A549 (cell line): ENCODE results near the gene BCL2. TPM values are rescaled to one million over a fixed set of nuclear protein-coding genes. Genes with fewer than 3 reads are reported as not detected.

Experiments
- ATAC-seq, 2 experiments: fragments of 200-7000 bp in 1 of 2; fragments of >200 bp in 1 of 2; cut with Nextera tagmentation in 1 of 2; cut with Tn5 transposase in 1 of 2; 3 replicates each; pipeline versions ENCODE4 v1.8.0 to v1.9.1; 2018 to 2020; ENCODE audit warnings: mild to moderate bottlenecking in 1 of 2, moderate library complexity in 1 of 2
- CTCF ChIA-PET: fragments of 300-600 bp; sonication (Branson Sonifier 250); formaldehyde crosslinking; extraction: SDS; loops from one replicate; lab custom pipeline; 2021; ENCODE audit warnings: antibody characterized with exemption, inconsistent platforms; lab: Yijun Ruan, JAX
- POLR2A ChIA-PET: fragments of 350-600 bp; formaldehyde crosslinking; extraction: SDS; loops from one replicate; lab custom pipeline; 2021; ENCODE audit warnings: antibody characterized with exemption, inconsistent platforms; lab: Yijun Ruan, JAX
- DNase-seq, 2 experiments: peaks; one replicate each; pipeline versions ENCODE4 v3.0.0 to v3.0.0-alpha.2; 2011 to 2016; ENCODE audit warnings: low read depth in 1 of 2, low spot score in 1 of 2
- FAIRE-seq: peaks from 2 replicates; lab custom pipeline; 2011; peaks lifted over from hg19 to GRCh38; lab: Jason Lieb, UNC
- H3K27ac ChIP-seq, 2 experiments: fragments of >200 bp; sonication (Bioruptor Twin); formaldehyde crosslinking; 3 replicates each; pipeline ENCODE4 v1.5.1; 2016 to 2017
- H3K4me1 ChIP-seq: fragments of >200 bp; sonication (Bioruptor Twin); formaldehyde crosslinking; 3 replicates; pipeline ENCODE4 v1.6.1; 2016
- H3K4me2 ChIP-seq: fragments of >200 bp; sonication (Bioruptor Twin); formaldehyde crosslinking; 3 replicates; pipeline ENCODE4 v1.6.1; 2016
- H3K4me3 ChIP-seq: fragments of >200 bp; sonication (Bioruptor Twin); formaldehyde crosslinking; 3 replicates; pipeline ENCODE4 v1.5.1; 2016
- H3K9me3 ChIP-seq: fragments of >200 bp; sonication (Bioruptor Twin); formaldehyde crosslinking; 3 replicates; pipeline ENCODE4 v1.6.1; 2016
- ATOH8 ChIP-seq: fragments of 250-450 bp; sonication (Bioruptor Pico); IDR thresholded peaks from 2 replicates; pipeline ENCODE4 v1.5.0; 2020; ENCODE audit warnings: low read depth, mild to moderate bottlenecking, moderate library complexity
- CHD2 ChIP-seq: fragments of 150-350 bp; IDR thresholded peaks from 2 replicates; pipeline ENCODE4 v1.6.1; 2014; ENCODE audit warnings: low read length; ENCODE audit not compliant: partially characterized antibody
- CHD4 ChIP-seq: fragments of 200-600 bp; sonication (generic); IDR thresholded peaks from 2 replicates; pipeline ENCODE4 v1.6.1; 2016; ENCODE audit warnings: antibody characterized with exemption, mild to moderate bottlenecking, borderline replicate concordance
- CTCF ChIP-seq: fragments of >200 bp; sonication (Bioruptor Twin); formaldehyde crosslinking; IDR thresholded peaks from 3 replicates; pipeline ENCODE4 v1.5.1; 2016
- FOSB ChIP-seq: fragments of 250-450 bp; sonication (Bioruptor Pico); IDR thresholded peaks from 2 replicates; pipeline ENCODE4 v1.5.0; 2020; ENCODE audit warnings: mild to moderate bottlenecking, moderate library complexity
- FOXS1 ChIP-seq: fragments of 250-450 bp; sonication (Bioruptor Pico); IDR thresholded peaks from 2 replicates; pipeline ENCODE4 v1.5.0; 2020; ENCODE audit warnings: mild to moderate bottlenecking, moderate library complexity
- HOXB5 ChIP-seq: fragments of 250-450 bp; sonication (Bioruptor Pico); IDR thresholded peaks from 2 replicates; pipeline ENCODE4 v1.5.0; 2020; ENCODE audit warnings: mild to moderate bottlenecking, moderate library complexity
- JUN ChIP-seq, 2 experiments: fragments of >200 bp; sonication (Bioruptor Twin); formaldehyde crosslinking; IDR thresholded peaks; 2 replicates in 1 of 2; 3 replicates in 1 of 2; pipeline ENCODE4 v1.6.1; 2016 to 2017
- JUNB ChIP-seq: fragments of >200 bp; sonication (Bioruptor Twin); formaldehyde crosslinking; IDR thresholded peaks from 2 replicates; pipeline ENCODE4 v1.6.1; 2016
- KDM5A ChIP-seq: fragments of 200-600 bp; sonication (generic); IDR thresholded peaks from 2 replicates; pipeline ENCODE4 v1.6.1; 2016; ENCODE audit warnings: antibody characterized with exemption, mild to moderate bottlenecking
- MAX ChIP-seq: IDR thresholded peaks from 2 replicates; pipeline ENCODE4 v1.6.1; 2012
- PHF8 ChIP-seq: fragments of 200-600 bp; sonication (generic); IDR thresholded peaks from 2 replicates; pipeline ENCODE4 v1.6.1; 2016; ENCODE audit warnings: low read depth, mild to moderate bottlenecking, antibody characterized with exemption, moderate library complexity, borderline replicate concordance
- POLR2AphosphoS2 ChIP-seq: conservative IDR thresholded peaks from 2 replicates; pipeline ENCODE4 v1.6.1; 2012; ENCODE audit warnings: low read length, improper control_type of control experiment, inconsistent platforms
- RAD21 ChIP-seq, 2 experiments: fragments of >200 bp in 1 of 2; sonication (Bioruptor Twin) in 1 of 2; formaldehyde crosslinking in 1 of 2; IDR thresholded peaks in 1 of 2; conservative IDR thresholded peaks in 1 of 2; 2 replicates in 1 of 2; 3 replicates in 1 of 2; pipeline ENCODE4 v1.6.1; 2012 to 2018; ENCODE audit warnings: inconsistent platforms in 1 of 2
- RCOR1 ChIP-seq: fragments of 150-350 bp; IDR thresholded peaks from 2 replicates; pipeline ENCODE4 v1.6.1; 2014; ENCODE audit warnings: antibody characterized with exemption, low read length, low read depth
- REST ChIP-seq: fragments of 200-600 bp; sonication (generic); IDR thresholded peaks from 2 replicates; pipeline ENCODE4 v1.6.1; 2016; ENCODE audit warnings: antibody characterized with exemption, mild to moderate bottlenecking, moderate library complexity
- SMC3 ChIP-seq: fragments of >200 bp; sonication (Bioruptor Twin); formaldehyde crosslinking; IDR thresholded peaks from 3 replicates; pipeline ENCODE4 v1.6.1; 2018; ENCODE audit warnings: inconsistent platforms
- TFCP2L1 ChIP-seq: fragments of 250-450 bp; sonication (Bioruptor Pico); IDR thresholded peaks from 2 replicates; pipeline ENCODE4 v1.5.0; 2021; ENCODE audit warnings: mild to moderate bottlenecking
- TP53 ChIP-seq: fragments of 250-450 bp; sonication (Bioruptor Pico); IDR thresholded peaks from 2 replicates; pipeline ENCODE4 v1.5.0; 2021; ENCODE audit warnings: mild to moderate bottlenecking, moderate library complexity
- USF2 ChIP-seq: fragments of 450-650 bp; IDR thresholded peaks from 2 replicates; pipeline ENCODE4 v1.6.1; 2014; ENCODE audit warnings: antibody characterized with exemption
- WGBS: methylation state at CpG from one replicate; pipeline ENCODE4 v1.1.6; 2017; ENCODE audit errors: missing lambda C conversion rate; 5-methylcytosine and 5-hydroxymethylcytosine counted together
- polyA plus RNA-seq, 4 experiments: library from polyadenylated mRNA; depleted of rRNA in 3 of 4; stranded (reverse); fragments of >200 nt; fragmentation: RNase III in 1 of 4; extraction: RNeasy Plus Mini Kit Qiagen cat#74134 plus additional on column Dnase treatment in 1 of 4; gene quantifications; 2 replicates in 3 of 4; 3 replicates in 1 of 4; pipeline ENCODE4 v1.2.3, GENCODE V29; 2011 to 2017

BCL2 gene
- polyA plus RNA-seq, 2 of the 4 experiments (the other 2 are of a cell fraction) = 0.50 to 0.61 TPM

GRCh38 chr18:63198868-63199742, 120.5 kb downstream of the BCL2 start:
- TF ChIP-seq KDM5A = no peak
- no peak for TF ChIP-seq MAX
- TF ChIP-seq SMC3 = no peak
- TF ChIP-seq RCOR1 = no peak
- TF ChIP-seq CHD2 = no peak
- no peak for TF ChIP-seq USF2
- TF ChIP-seq RAD21 (conservative IDR thresholded peaks at IDR 0.05 in 1 of 2, IDR thresholded peaks at IDR 0.05 in 1 of 2) = no peak
- no peak for TF ChIP-seq ATOH8
- no peak for TF ChIP-seq CHD4
- TF ChIP-seq HOXB5 (CRISPR knock-in tag) = no peak
- TF ChIP-seq REST = no peak
- TF ChIP-seq TFCP2L1 (CRISPR knock-in tag) = no peak
- TF ChIP-seq, all 56 proteins: peak for 0
- FAIRE-seq = no peak
- no peak overlapping the region for H3K27ac ChIP-seq
- no peak for DNase-seq
- no peaks in the 10 kb centered on the region for H3K4me1 ChIP-seq
- WGBS = 76% methylated on average over 5 of the region's 5 CpGs
- ATAC-seq = no peak
- H3K4me3 ChIP-seq = no peak overlapping the region
- H3K4me2 ChIP-seq = no peak overlapping the region
- POLR2A ChIA-PET = no interaction called here
- H3K9me3 ChIP-seq = no peaks in the 10 kb centered on the region
- CTCF ChIA-PET = no interaction called here

- ChIA-PET CTCF (no interaction called here), POLR2A (no interaction called here)
- Histone ChIP-seq H3K4me2 (peak overlapping the region; percentile 49; the same call in 2 of the 3 replicates), H3K27ac (no peak overlapping the region; a peak in 1 of 6 replicates), H3K9me3 (no peaks in the 10 kb centered on the region), H3K4me1 (no peaks in the 10 kb centered on the region), H3K4me3 (no peak overlapping the region)
- no peak for FAIRE-seq
- WGBS = 25% methylated on average over 2 of the region's 2 CpGs
- DNase-seq = no peak
- ATAC-seq = no peak
- TF ChIP-seq PHF8 (no peak), TFCP2L1 (CRISPR knock-in tag) (no peak), RCOR1 (no peak), TP53 (CRISPR knock-in tag) (no peak), ATOH8 (no peak), CTCF (no peak), HOXB5 (CRISPR knock-in tag) (no peak), FOSB (CRISPR knock-in tag) (no peak), CHD4 (no peak), JUNB (no peak), POLR2AphosphoS2 (no peak), JUN (IDR thresholded peaks at IDR 0.05) (no peak), FOXS1 (CRISPR knock-in tag) (no peak)
Measured at GRCh38 chr18:63198098-63198760, 121.3 kb downstream of the BCL2 start.
